HEK293 (cell line): Measurements from ENCODE around the gene EVC2.

ENCODE experiments used
- CTCF ChIA-PET: fragments of 350-600 bp; formaldehyde crosslinking; extraction: SDS; loops from one replicate; lab custom pipeline; 2021; ENCODE audit warnings: antibody characterized with exemption; lab: Yijun Ruan, JAX
- POLR2A ChIA-PET: fragments of 300-600 bp; formaldehyde crosslinking; extraction: SDS; loops from one replicate; lab custom pipeline; 2020; ENCODE audit warnings: antibody characterized with exemption, inconsistent platforms; lab: Yijun Ruan, JAX
- H3K27ac ChIP-seq: fragments of 200-500 bp; sonication (Bioruptor generic); 2 replicates; pipeline ENCODE4 v1.5.1; 2014; ENCODE audit warnings: low read depth, low read length, control low read depth, inconsistent platforms; ENCODE audit errors: extremely low read depth
- H3K36me3 ChIP-seq, 2 experiments: fragments of 200-500 bp in 1 of 2; sonication (Bioruptor generic) in 1 of 2; 1 replicate in 1 of 2; 2 replicates in 1 of 2; pipeline ENCODE4 v1.5.1; 2014 to 2017; ENCODE audit warnings: inconsistent platforms in 2 of 2, low read length in 2 of 2; ENCODE audit not compliant: control insufficient read depth in 2 of 2, insufficient read depth in 1 of 2
- H3K4me1 ChIP-seq: fragments of 200-500 bp; sonication (Bioruptor generic); 2 replicates; pipeline ENCODE4 v1.5.1; 2014; ENCODE audit warnings: mild to moderate bottlenecking, low read length, inconsistent platforms; ENCODE audit not compliant: control insufficient read depth, insufficient read depth
- H3K4me3 ChIP-seq: 2 replicates; pipeline ENCODE4 v1.5.1; 2011; ENCODE audit warnings: low read depth, mild to moderate bottlenecking, control low read depth, low read length, moderate library complexity
- H3K9me3 ChIP-seq: fragments of 200-500 bp; sonication (Bioruptor generic); 2 replicates; pipeline ENCODE4 v1.5.1; 2014; ENCODE audit warnings: low read depth, low read length, inconsistent platforms; ENCODE audit not compliant: control insufficient read depth, insufficient read depth
- EGR2 ChIP-seq: fragments of 450-650 bp; formaldehyde crosslinking; IDR thresholded peaks from 2 replicates; pipeline ENCODE4 v1.5.1; 2016; ENCODE audit warnings: low read depth, missing biosample characterization, missing genetic modification characterization
- FEZF1 ChIP-seq: fragments of 450-650 bp; formaldehyde crosslinking; IDR thresholded peaks from 2 replicates; pipeline ENCODE4 v1.5.1; 2016; ENCODE audit warnings: missing biosample characterization, missing genetic modification characterization
- GFI1B ChIP-seq: fragments of 450-650 bp; formaldehyde crosslinking; IDR thresholded peaks from 2 replicates; pipeline ENCODE4 v1.5.1; 2016; ENCODE audit warnings: missing biosample characterization, missing genetic modification characterization
- GLI4 ChIP-seq: fragments of 450-650 bp; formaldehyde crosslinking; IDR thresholded peaks from 2 replicates; pipeline ENCODE4 v1.5.1; 2016; ENCODE audit warnings: missing biosample characterization, missing genetic modification characterization
- KLF16 ChIP-seq: fragments of 450-650 bp; formaldehyde crosslinking; IDR thresholded peaks from 2 replicates; pipeline ENCODE4 v1.5.1; 2017; ENCODE audit warnings: missing biosample characterization, missing genetic modification characterization
- KLF7 ChIP-seq: fragments of 450-650 bp; formaldehyde crosslinking; IDR thresholded peaks from 2 replicates; pipeline ENCODE4 v1.5.1; 2016; ENCODE audit warnings: missing biosample characterization, missing genetic modification characterization, borderline replicate concordance
- ZBTB48 ChIP-seq: fragments of 450-650 bp; formaldehyde crosslinking; IDR thresholded peaks from 2 replicates; pipeline ENCODE4 v1.5.1; 2016; ENCODE audit warnings: missing biosample characterization, missing genetic modification characterization
- ZFP3 ChIP-seq: fragments of 450-650 bp; formaldehyde crosslinking; IDR thresholded peaks from 2 replicates; pipeline ENCODE4 v1.5.1; 2016; ENCODE audit warnings: low read depth, missing biosample characterization, missing genetic modification characterization
- ZFP41 ChIP-seq: fragments of 450-650 bp; formaldehyde crosslinking; IDR thresholded peaks from 2 replicates; pipeline ENCODE4 v1.5.1; 2016; ENCODE audit warnings: missing biosample characterization, missing genetic modification characterization, borderline replicate concordance
- ZNF138 ChIP-seq: fragments of 450-650 bp; formaldehyde crosslinking; IDR thresholded peaks from 2 replicates; pipeline ENCODE4 v1.5.1; 2016; ENCODE audit warnings: missing biosample characterization, missing genetic modification characterization, borderline replicate concordance
- ZNF155 ChIP-seq: fragments of 450-650 bp; formaldehyde crosslinking; IDR thresholded peaks from 2 replicates; pipeline ENCODE4 v1.5.1; 2016; ENCODE audit warnings: missing biosample characterization, missing genetic modification characterization
- ZNF16 ChIP-seq: fragments of 450-650 bp; formaldehyde crosslinking; IDR thresholded peaks from 2 replicates; pipeline ENCODE4 v1.5.1; 2016; ENCODE audit warnings: low read depth, missing biosample characterization, missing genetic modification characterization
- ZNF2 ChIP-seq: fragments of 450-650 bp; formaldehyde crosslinking; IDR thresholded peaks from 2 replicates; pipeline ENCODE4 v1.5.1; 2016; ENCODE audit warnings: missing biosample characterization, missing genetic modification characterization
- ZNF211 ChIP-seq: fragments of 450-650 bp; formaldehyde crosslinking; IDR thresholded peaks from 2 replicates; pipeline ENCODE4 v1.5.1; 2016; ENCODE audit warnings: low read depth, missing biosample characterization, missing genetic modification characterization
- ZNF221 ChIP-seq: fragments of 450-650 bp; formaldehyde crosslinking; IDR thresholded peaks from 2 replicates; pipeline ENCODE4 v1.5.1; 2017; ENCODE audit warnings: missing biosample characterization, missing genetic modification characterization, borderline replicate concordance
- ZNF341 ChIP-seq: fragments of 450-650 bp; formaldehyde crosslinking; IDR thresholded peaks from 2 replicates; pipeline ENCODE4; 2016; ENCODE audit warnings: low read depth, missing biosample characterization, missing genetic modification characterization
- ZNF433 ChIP-seq: fragments of 450-650 bp; formaldehyde crosslinking; IDR thresholded peaks from 2 replicates; pipeline ENCODE4 v1.5.1; 2016; ENCODE audit warnings: missing biosample characterization, missing genetic modification characterization, low read depth
- ZNF555 ChIP-seq: fragments of 450-650 bp; formaldehyde crosslinking; conservative IDR thresholded peaks from 2 replicates; pipeline ENCODE4 v1.5.1; 2017; ENCODE audit warnings: missing biosample characterization, mild to moderate bottlenecking, missing genetic modification characterization, inconsistent platforms
- ZNF585B ChIP-seq: fragments of 450-650 bp; formaldehyde crosslinking; IDR thresholded peaks from 2 replicates; pipeline ENCODE4 v1.5.1; 2016; ENCODE audit warnings: missing biosample characterization, missing genetic modification characterization
- ZNF623 ChIP-seq: fragments of 450-650 bp; formaldehyde crosslinking; IDR thresholded peaks from 2 replicates; pipeline ENCODE4 v1.5.1; 2016; ENCODE audit warnings: missing biosample characterization, missing genetic modification characterization
- ZNF747 ChIP-seq: fragments of 450-650 bp; formaldehyde crosslinking; IDR thresholded peaks from 2 replicates; pipeline ENCODE4 v1.5.1; 2016; ENCODE audit warnings: missing biosample characterization, missing genetic modification characterization
- TF ChIP-seq, protein P1 (sequence below): sonication (generic); formaldehyde crosslinking; IDR thresholded peaks from 2 replicates; pipeline ENCODE4 v1.8.1; 2022; ENCODE audit warnings: mild to moderate bottlenecking, moderate library complexity, missing genetic modification reagents
- TF ChIP-seq, protein P2 (sequence below): fragments of 450-650 bp; formaldehyde crosslinking; IDR thresholded peaks from 2 replicates; pipeline ENCODE4 v1.5.1; 2016; ENCODE audit warnings: missing biosample characterization, missing genetic modification characterization
- TF ChIP-seq, protein P3 (sequence below): fragments of 450-650 bp; formaldehyde crosslinking; IDR thresholded peaks from 2 replicates; pipeline ENCODE4 v1.5.1; 2016; ENCODE audit warnings: missing biosample characterization, missing genetic modification characterization
- TF ChIP-seq, protein P4 (sequence below): fragments of 450-650 bp; formaldehyde crosslinking; IDR thresholded peaks from 2 replicates; pipeline ENCODE4 v1.5.1; 2016; ENCODE audit warnings: missing biosample characterization, missing genetic modification characterization

EVC2 gene

DNA sequence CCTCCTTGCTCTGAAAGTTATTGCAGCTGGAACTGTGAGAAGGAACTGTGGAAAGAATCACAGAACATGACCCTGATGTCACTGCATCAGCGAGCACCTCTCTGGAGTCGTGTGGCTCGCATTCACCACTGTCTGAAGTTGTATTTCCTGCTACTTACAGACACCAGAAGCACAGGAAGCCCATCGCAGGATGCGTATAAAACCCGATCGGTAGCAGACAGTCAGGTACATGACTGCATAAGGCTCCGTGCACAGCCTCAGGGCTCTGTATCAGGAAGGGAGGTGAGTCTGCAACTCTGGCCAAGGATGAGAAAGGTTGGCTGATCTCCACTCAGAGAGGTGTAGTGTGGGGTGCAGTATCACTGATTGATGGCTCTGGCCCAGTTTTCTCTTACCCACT, 134.4 kb downstream of the EVC2 start:
- Histone ChIP-seq H3K27ac (no peak overlapping the region), H3K36me3 (no peaks in the 10 kb centered on the region), H3K9me3 (no peaks in the 10 kb centered on the region), H3K4me1 (no peaks in the 10 kb centered on the region), H3K4me3 (no peak overlapping the region)
- CTCF ChIA-PET, result no interaction called here
- POLR2A ChIA-PET, result no interaction called here
- no peak for TF ChIP-seq ZNF555 (tag by site-specific recombination)
- TF ChIP-seq ZNF211 (tag by site-specific recombination), result no peak
- TF ChIP-seq, protein P1, sequence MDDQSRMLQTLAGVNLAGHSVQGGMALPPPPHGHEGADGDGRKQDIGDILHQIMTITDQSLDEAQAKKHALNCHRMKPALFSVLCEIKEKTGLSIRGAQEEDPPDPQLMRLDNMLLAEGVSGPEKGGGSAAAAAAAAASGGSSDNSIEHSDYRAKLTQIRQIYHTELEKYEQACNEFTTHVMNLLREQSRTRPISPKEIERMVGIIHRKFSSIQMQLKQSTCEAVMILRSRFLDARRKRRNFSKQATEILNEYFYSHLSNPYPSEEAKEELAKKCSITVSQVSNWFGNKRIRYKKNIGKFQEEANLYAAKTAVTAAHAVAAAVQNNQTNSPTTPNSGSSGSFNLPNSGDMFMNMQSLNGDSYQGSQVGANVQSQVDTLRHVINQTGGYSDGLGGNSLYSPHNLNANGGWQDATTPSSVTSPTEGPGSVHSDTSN (CRISPR knock-in tag), result no peak

DNA sequence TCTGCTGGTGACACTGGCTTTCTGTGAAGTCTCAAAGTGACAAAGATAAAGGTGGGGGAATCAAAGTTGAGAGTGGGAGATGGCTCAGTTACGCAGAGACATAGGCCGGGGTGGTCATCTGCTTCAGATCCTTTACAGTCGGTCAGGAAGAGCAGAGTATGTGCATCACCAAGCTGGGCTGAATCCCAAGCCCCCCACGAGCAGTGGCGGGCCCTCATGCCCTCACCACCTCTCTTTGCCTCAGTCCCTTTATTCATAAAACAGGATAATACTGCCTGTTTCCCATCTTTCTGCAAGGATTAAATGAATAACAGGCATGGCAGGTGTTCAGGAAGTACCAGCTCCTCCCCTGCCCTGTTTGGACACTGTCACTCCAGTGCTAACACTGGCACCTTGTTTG, 135.6 kb downstream of the EVC2 start:
- ChIA-PET CTCF (no interaction called here), POLR2A (no interaction called here)
- H3K9me3 ChIP-seq, result no peaks in the 10 kb centered on the region
- TF ChIP-seq ZNF16 (tag by site-specific recombination) (no peak), EGR2 (tag by site-specific recombination) (no peak), FEZF1 (no peak), ZFP41 (tag by site-specific recombination) (no peak), ZNF747 (tag by site-specific recombination) (no peak), ZNF585B (tag by site-specific recombination) (no peak), GFI1B (tag by site-specific recombination) (no peak), ZNF433 (no peak), GLI4 (tag by site-specific recombination) (no peak), ZFP3 (tag by site-specific recombination) (no peak), ZNF2 (no peak), ZBTB48 (tag by site-specific recombination) (no peak), KLF7 (tag by site-specific recombination) (no peak), ZNF341 (tag by site-specific recombination) (no peak)
- TF ChIP-seq, protein P2, sequence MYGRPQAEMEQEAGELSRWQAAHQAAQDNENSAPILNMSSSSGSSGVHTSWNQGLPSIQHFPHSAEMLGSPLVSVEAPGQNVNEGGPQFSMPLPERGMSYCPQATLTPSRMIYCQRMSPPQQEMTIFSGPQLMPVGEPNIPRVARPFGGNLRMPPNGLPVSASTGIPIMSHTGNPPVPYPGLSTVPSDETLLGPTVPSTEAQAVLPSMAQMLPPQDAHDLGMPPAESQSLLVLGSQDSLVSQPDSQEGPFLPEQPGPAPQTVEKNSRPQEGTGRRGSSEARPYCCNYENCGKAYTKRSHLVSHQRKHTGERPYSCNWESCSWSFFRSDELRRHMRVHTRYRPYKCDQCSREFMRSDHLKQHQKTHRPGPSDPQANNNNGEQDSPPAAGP (tag by site-specific recombination), result no peak
- TF ChIP-seq, all 188 proteins: peak for 0
- H3K27ac ChIP-seq, result no peak overlapping the region
- H3K4me1 ChIP-seq, result no peaks in the 10 kb centered on the region
- no peak overlapping the region for H3K4me3 ChIP-seq
- no peaks in the 10 kb centered on the region for H3K36me3 ChIP-seq

DNA sequence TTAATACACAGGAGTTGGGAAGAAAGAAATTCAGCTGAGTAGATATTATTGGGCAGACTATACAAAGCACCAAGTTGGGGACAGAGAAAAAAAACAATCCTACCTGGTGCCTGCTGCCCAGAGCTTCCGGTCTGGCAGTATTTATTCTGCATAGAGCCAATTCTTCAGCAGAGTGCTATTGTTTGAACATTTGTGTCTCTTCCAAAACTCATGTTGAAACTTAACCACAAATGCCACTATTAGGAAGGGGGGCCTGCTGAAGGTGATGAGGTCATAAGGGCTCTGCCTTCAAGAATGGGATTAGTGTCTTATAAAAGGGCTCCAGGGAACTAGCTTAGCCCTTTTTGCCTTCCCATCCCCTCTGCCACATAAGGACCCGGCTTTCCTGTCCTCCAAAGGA, 136.2 kb downstream of the EVC2 start:
- CTCF ChIA-PET, result no interaction called here
- Histone ChIP-seq H3K36me3 (no peaks in the 10 kb centered on the region), H3K4me3 (no peak overlapping the region), H3K9me3 (no peaks in the 10 kb centered on the region), H3K27ac (no peak overlapping the region), H3K4me1 (no peaks in the 10 kb centered on the region)
- POLR2A ChIA-PET, result no interaction called here
- TF ChIP-seq ZNF155, result no peak

DNA sequence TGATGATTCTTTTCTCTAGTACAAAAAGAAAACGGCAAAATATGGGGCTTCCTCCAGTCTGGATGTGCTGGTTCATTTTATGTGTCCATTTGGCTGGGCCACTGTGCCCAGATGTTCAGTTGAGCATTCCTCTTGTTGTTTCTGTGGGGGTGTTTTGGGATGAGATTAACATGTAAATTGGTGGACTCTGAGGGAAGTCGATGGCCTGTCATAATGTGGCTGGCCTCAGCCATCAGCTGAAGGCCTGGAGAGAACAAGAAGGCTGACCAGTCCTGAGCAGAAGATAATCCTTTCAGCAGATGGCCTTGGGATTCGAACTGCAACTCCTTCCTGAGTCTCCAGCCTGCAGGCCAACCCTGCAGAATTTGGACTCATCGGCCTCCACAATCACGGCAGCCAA, 136.7 kb downstream of the EVC2 start:
- Histone ChIP-seq H3K36me3 (no peaks in the 10 kb centered on the region), H3K27ac (no peak overlapping the region), H3K4me1 (no peaks in the 10 kb centered on the region), H3K4me3 (no peak overlapping the region), H3K9me3 (no peaks in the 10 kb centered on the region)
- ChIA-PET POLR2A (no interaction called here), CTCF (no interaction called here)
- TF ChIP-seq ZNF623 (tag by site-specific recombination) (no peak), KLF16 (tag by site-specific recombination) (no peak), ZNF221 (no peak), ZNF138 (tag by site-specific recombination) (no peak)
- TF ChIP-seq, protein P3, sequence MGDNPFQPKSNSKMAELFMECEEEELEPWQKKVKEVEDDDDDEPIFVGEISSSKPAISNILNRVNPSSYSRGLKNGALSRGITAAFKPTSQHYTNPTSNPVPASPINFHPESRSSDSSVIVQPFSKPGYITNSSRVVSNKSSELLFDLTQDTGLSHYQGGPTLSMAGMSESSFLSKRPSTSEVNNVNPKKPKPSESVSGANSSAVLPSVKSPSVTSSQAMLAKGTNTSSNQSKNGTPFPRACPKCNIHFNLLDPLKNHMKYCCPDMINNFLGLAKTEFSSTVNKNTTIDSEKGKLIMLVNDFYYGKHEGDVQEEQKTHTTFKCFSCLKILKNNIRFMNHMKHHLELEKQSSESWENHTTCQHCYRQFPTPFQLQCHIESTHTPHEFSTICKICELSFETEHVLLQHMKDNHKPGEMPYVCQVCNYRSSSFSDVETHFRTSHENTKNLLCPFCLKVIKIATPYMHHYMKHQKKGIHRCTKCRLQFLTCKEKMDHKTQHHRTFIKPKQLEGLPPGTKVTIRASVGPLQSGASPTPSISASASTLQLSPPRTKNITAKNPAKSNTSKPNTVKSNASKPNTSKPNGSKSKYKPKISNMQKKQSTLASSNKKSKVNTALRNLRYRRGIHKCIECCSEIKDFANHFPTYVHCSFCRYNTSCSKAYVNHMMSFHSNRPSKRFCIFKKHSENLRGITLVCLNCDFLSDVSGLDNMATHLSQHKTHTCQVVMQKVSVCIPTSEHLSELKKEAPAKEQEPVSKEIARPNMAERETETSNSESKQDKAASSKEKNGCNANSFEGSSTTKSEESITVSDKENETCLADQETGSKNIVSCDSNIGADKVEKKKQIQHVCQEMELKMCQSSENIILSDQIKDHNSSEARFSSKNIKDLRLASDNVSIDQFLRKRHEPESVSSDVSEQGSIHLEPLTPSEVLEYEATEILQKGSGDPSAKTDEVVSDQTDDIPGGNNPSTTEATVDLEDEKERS (tag by site-specific recombination), result no peak
- TF ChIP-seq, protein P4, sequence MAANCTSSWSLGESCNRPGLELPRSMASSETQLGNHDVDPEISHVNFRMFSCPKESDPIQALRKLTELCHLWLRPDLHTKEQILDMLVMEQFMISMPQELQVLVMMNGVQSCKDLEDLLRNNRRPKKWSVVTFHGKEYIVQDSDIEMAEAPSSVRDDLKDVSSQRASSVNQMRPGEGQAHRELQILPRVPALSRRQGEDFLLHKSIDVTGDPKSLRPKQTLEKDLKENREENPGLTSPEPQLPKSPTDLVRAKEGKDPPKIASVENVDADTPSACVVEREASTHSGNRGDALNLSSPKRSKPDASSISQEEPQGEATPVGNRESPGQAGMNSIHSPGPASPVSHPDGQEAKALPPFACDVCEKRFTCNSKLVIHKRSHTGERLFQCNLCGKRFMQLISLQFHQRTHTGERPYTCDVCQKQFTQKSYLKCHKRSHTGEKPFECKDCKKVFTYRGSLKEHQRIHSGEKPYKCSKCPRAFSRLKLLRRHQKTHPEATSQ (tag by site-specific recombination), result no peak
